T-helper 2 cell (primary cell): ENCODE measurements around the gene TFPI2.
"Not testable (repeated sequence)": the region's sequence is repeated elsewhere in the genome, so short reads cannot be mapped to it uniquely, and the experiment has no call there.

Experiments used
- DNase-seq, 5 experiments: peaks; one replicate each; pipeline versions ENCODE4 v3.0.0 to v3.0.0-alpha.2; 2012 to 2022
- total RNA-seq, 2 donors: gene quantifications; one replicate each; lab custom pipeline; 2026; lab: John Stamatoyannopoulos, UW

TFPI2 gene, protein sequence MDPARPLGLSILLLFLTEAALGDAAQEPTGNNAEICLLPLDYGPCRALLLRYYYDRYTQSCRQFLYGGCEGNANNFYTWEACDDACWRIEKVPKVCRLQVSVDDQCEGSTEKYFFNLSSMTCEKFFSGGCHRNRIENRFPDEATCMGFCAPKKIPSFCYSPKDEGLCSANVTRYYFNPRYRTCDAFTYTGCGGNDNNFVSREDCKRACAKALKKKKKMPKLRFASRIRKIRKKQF
- total RNA-seq: 0 to 0.54 reads per million in 2 donors

- peak in 1 of 5 experiments; percentile 3 for DNase-seq
These were observed at the start of gene TFPI2 for GRCh38 chr7:93890464-93891068. TSS of gene TFPI2 (minus strand) at chr7:93890753. CDS start at chr7:93890678, 75 bp downstream.

GRCh38 chr7:93938293-93938692, 47.7 kb upstream of the TFPI2 start:
- DNase-seq: no peak

DNA sequence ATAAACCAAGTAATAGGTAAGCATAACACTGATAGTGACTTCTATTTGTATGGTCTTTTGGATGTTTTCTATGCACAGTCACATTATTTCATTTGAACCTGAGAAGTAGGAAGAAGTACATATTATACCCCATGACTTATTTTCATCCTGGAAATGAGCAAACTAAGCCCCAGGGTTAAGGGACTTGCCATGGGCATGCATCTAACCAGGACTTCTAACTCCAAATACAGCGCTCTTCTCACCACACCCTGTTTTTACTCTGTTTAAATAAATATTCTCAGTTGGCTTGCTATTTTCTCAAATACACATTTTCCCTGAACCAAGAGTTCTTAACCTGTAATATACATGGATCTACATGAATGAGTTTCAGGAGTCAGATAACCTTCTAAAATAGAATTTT, 47.3 kb upstream of the TFPI2 start:
- DNase-seq: no peak

DNA sequence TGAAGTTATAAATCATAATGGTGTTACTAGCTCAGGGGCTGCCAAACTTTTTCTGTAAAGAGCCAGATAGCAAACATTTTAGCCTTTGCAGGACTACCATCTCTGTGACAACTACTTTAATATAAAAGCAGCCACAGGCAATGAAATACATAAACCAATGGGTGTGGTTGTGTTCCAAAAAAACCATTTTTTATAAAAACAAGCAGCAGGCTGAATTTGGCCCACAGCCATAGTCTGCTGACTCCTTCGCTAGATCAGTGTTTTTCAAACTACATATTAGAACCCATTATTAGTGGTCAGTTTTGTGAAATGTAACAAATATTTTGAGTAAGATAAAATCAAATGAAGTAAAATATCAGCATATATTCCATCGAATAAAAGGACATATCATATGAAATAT, 44.5 kb upstream of the TFPI2 start:
- DNase-seq: no peak

- no peak for DNase-seq
These were observed 42.6 kb upstream of the TFPI2 start for GRCh38 chr7:93933156-93933555.

GRCh38 chr7:93931655-93932054, 41.1 kb upstream of the TFPI2 start:
- no peak for DNase-seq

- DNase-seq: no peak
These were observed 37.0 kb upstream of the TFPI2 start for GRCh38 chr7:93927585-93927984.

DNA sequence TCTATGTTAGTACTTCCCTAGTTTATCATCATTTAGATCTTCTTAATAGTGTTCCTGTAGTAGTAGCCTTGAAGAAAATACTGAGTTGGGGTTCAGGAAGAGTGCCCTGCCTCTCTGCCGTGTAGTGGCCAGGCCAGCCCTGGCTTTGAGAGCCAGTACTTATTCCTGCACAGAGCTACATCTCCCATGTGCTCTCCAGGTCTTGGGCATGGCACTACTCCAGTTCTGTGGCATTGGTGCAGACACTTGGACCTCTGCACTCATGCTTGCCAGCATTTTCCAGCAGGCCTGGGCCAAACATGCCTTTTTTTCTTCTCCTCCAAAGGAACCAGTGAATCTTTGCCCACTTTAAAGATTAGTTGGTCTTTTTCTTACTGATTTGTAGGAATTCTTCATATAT, 36.2 kb upstream of the TFPI2 start:
- DNase-seq: no peak

DNA sequence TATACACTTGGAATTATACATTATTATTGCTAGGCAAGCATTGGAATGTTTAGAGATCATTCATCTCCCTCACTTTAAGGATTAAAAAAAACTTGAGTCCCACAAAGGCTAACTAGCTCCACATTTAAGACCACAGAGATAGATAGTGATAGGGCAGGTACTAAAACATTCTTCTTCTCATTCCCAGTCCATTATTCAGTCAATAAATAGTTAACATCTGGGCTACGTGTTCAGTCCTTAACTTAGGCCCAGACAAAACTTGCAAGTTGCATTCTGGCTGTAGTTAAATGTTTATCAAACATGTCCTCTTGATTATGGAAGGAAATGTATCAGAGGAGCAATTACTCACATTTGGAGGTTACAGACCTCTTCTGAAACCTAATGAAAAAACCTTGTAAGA, 33.4 kb upstream of the TFPI2 start:
- no peak for DNase-seq

DNA sequence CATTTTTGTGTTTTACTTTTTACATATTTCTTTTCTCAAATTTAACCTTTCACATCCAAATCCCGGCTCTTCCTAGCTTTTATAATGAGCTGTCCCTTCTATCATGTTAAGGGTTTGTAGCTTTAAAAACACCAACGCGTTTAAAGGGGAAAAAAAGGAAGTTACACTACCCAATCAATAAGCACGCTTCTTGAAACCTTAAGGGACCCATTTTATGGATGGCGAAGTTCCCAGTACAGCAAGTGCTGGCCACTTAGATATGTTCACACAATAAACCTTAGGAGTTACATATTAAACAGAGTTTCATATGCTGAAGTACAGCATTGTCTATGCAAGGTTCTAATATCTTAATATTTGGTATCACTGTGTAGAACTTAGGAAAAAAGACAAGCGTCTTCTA, 32.7 kb upstream of the TFPI2 start:
- no peak for DNase-seq

GRCh38 chr7:93921607-93922566, 31.3 kb upstream of the TFPI2 start, which contains the start of gene GNG11:
TSS of gene GNG11 (plus strand) at chr7:93921735. CDS start at chr7:93922138, 403 bp downstream.
- peak in 1 of 5 experiments; percentile 14 for DNase-seq

DNA sequence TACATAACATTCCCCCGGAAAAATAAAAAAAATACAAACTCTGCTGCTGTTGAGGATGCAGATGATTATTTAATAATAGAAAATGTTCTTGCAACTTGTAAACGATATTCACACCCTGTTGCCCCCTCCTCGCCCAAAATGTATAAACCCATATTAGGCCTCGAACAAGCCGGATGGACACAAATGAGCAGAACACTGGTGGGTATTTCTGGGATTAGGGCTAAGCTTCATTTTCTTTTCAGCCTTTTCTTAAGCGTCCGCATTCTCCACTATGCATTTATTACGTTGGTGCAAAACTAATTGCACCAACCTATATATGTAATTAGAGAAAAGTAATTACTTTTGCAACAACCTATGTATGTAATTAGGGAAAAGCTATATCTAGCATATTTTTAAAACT, 30.6 kb upstream of the TFPI2 start:
- DNase-seq: no peak

DNA sequence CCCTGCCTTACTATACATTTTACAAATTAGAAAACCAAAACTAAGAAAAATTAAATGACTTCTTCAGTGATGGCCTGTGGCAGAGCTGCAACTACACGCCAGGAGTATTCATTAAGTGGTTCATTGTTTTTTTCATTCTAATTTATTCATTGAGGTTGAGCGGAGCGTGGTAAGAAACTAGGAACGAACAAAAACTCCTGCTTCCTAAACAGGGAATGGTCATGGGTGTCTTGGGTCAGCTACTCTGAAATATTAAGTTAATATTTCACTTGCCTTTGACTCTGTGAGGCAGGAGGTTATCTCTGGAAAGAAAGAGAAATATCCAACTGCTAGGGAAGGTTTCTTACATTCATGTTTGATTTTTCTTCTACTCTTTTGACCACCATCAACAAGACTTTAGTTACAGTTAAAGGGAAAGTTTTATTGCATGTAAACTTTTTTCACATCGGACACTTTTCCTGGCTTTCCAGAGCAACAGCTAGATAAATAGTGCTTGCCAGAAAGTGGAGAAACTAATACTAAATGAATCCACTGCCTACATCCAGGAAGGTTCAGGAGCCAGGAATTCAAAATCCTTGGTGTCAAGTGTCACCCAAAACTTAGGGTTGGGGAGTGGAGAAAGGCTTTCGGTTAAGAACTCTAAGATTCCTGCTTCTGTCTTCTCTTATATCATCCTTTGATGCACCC, 30.1 kb upstream of the TFPI2 start:
- no peak for DNase-seq

GRCh38 chr7:93916315-93916714, 25.8 kb upstream of the TFPI2 start:
- not testable (repeated sequence) for DNase-seq

- not testable (repeated sequence) for DNase-seq
These were observed 25.3 kb upstream of the TFPI2 start for GRCh38 chr7:93915888-93916287.

DNA sequence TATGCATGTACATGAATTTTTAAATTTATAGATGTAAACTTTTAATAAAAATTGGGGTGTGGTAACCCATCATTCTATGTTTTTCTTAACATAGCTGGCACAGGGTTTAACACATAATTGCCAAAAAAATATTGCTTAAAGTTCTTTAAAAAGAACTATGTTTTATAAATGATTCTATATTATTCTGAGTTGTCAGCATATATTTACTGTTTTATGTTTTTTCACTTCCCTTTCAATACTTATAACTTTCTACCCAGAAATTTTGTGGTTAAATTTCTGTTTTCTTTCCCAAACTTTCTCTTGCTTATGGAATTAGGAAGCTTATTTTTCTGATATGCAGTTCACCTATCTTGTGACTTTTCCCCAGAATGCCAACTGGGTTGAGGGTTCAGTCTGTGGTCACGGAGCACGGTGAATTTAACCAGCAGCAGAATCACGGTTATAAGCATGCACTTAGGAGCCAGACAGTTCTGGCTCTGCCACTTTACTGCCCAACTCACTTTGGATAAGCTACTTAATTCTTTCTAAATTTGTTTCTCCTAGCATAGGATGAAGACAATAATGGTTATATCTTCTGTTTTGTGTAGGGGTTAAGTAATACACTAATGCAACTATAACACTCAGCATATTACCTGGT, 24.8 kb upstream of the TFPI2 start:
- DNase-seq: not testable (repeated sequence)

- no peak for DNase-seq
These were observed 24.1 kb upstream of the TFPI2 start for GRCh38 chr7:93914581-93915066.

GRCh38 chr7:93913197-93913596, 22.6 kb upstream of the TFPI2 start:
- no peak for DNase-seq

GRCh38 chr7:93911661-93912060, 21.1 kb upstream of the TFPI2 start:
- not testable (repeated sequence) for DNase-seq

- not testable (repeated sequence) for DNase-seq
These were observed 20.7 kb upstream of the TFPI2 start for GRCh38 chr7:93911242-93911641.

DNA sequence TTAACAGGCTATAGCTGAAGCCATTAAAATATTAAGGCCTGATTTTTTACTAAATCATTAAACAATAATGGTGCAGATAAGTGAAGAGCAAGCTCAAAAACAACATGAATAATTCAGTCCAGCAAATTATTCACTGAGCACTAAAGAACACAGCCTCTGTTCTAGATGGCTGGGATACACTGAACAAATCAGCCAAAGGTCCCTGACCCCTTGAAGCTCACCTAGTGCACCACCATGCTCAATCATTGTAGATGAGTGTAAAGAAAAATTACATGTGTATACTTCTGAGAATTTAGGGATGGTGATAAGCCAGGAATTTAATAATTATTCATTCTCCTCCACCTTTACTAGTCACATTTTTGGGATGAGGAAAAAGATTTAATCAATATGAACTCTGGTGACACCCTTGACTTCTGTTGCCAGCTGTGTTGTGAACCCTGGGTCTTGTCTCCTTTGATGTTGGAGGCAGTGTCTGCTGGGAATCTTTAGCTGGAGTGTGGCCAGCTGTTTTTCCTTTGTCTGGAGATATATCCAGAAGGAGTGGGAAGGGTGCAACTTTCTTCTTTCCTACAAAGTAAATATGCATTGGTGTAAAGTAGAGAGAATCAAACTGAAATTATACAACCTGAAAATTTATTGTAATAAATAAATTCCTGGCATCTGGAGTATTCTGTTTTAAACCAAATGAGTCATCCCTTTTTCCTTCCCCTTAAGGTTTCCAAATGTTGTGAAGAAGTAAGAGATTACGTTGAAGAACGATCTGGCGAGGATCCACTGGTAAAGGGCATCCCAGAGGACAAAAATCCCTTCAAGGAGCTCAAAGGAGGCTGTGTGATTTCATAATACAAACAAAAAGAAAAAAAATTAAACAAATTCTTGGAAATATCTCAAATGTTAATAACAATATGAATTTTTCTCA, 19.8 kb upstream of the TFPI2 start:
- no peak for DNase-seq
